Head of caudate nucleus (tissue), 42 donors: ENCODE measurements around the gene BAZ1B.
"Not testable (repeated sequence)": the region's sequence is repeated elsewhere in the genome, so short reads cannot be mapped to it uniquely, and the experiment has no call there.

Experiments
- DNase-seq, 42 donors: peaks; one replicate each; pipeline versions ENCODE4 v3.0.0 to v3.0.0-alpha.2; 2020 to 2021; ENCODE audit warnings: mixed read lengths in 7 of 42
- intact Hi-C: fragments of 100-400 bp; cut with DNase I; formaldehyde crosslinking; loops from one replicate; pipeline ENCODE4 v1.15.0; 2022

The BAZ1B gene

GRCh38 chr7:73550093-73550492 is 28.0 kb upstream of the BAZ1B start:
- DNase-seq, intact Hi-C loops: not testable (repeated sequence)

GRCh38 chr7:73549176-73549575 is 27.1 kb upstream of the BAZ1B start:
- DNase-seq = no peak
- intact Hi-C loops = no loop called here

GRCh38 chr7:73547841-73548240 is 25.7 kb upstream of the BAZ1B start:
- peak in 41 of 42 donors; percentile 15 to 84 (median 52) for DNase-seq

GRCh38 chr7:73544678-73545077 is 22.6 kb upstream of the BAZ1B start:
- intact Hi-C loops = no loop called here
- DNase-seq = no peak

More at GRCh38 chr7:73547841-73548240, 25.7 kb upstream of the BAZ1B start:
- intact Hi-C loops = no loop called here

- intact Hi-C loops = no loop called here
- no peak for DNase-seq
Measured at GRCh38 chr7:73541722-73542121, 19.6 kb upstream of the BAZ1B start.

GRCh38 chr7:73539709-73540108 is 17.6 kb upstream of the BAZ1B start:
- no peak for DNase-seq
- intact Hi-C loops = no loop called here

- intact Hi-C loops, DNase-seq: not testable (repeated sequence)
Measured at GRCh38 chr7:73538510-73538909, 16.4 kb upstream of the BAZ1B start.

GRCh38 chr7:73537051-73537450 is 15.0 kb upstream of the BAZ1B start:
- DNase-seq = no peak
- intact Hi-C loops = no loop called here

GRCh38 chr7:73536479-73536878 is 14.4 kb upstream of the BAZ1B start:
- intact Hi-C loops = no loop called here
- no peak for DNase-seq

- DNase-seq, intact Hi-C loops: not testable (repeated sequence)
Measured at GRCh38 chr7:73535918-73536317, 13.8 kb upstream of the BAZ1B start.

GRCh38 chr7:73533742-73534141 is 11.6 kb upstream of the BAZ1B start:
- DNase-seq = no peak
- intact Hi-C loops = no loop called here

GRCh38 chr7:73532224-73532623 is 10.1 kb upstream of the BAZ1B start:
- no peak for DNase-seq
- intact Hi-C loops = no loop called here

- intact Hi-C loops = no loop called here
- DNase-seq = no peak
Measured at GRCh38 chr7:73530800-73531199, 8.7 kb upstream of the BAZ1B start.

- intact Hi-C loops = no loop called here
- DNase-seq = no peak
Measured at GRCh38 chr7:73526896-73527821, 5.1 kb upstream of the BAZ1B start.

- DNase-seq, intact Hi-C loops: not testable (repeated sequence)
Measured at GRCh38 chr7:73526158-73526494, 4.0 kb upstream of the BAZ1B start.

- intact Hi-C loops = loop anchor here (2.0 to 5.0 kb wide), 2 partner anchors 35 to 56 kb away; partner anchors contain the start of genes BCL7B and TBL2
- peak in 24 of 42 donors; percentile 5 to 86 (median 70) for DNase-seq
Measured at GRCh38 chr7:73521636-73522104, 423 bp downstream of the BAZ1B start.

GRCh38 chr7:73520673-73521635 is 1.1 kb downstream of the BAZ1B start:
- intact Hi-C loops = loop anchor here (5.0 kb wide), 1 partner anchor 56 kb away; the partner anchor contains the start of gene TBL2
- DNase-seq = peak in 16 of 42 donors; percentile 6 to 47 (median 16)

- peak in 1 of 42 donors; percentile 17 for DNase-seq
- intact Hi-C loops = loop anchor here (5.0 kb wide), 1 partner anchor 57 kb away; the partner anchor contains the start of gene TBL2
Measured at GRCh38 chr7:73519867-73520672, 2.0 kb downstream of the BAZ1B start.

GRCh38 chr7:73518470-73518869 is 3.6 kb downstream of the BAZ1B start:
- intact Hi-C loops = no loop called here
- peak in 1 of 42 donors; percentile 2 for DNase-seq
